Suprapubic skin (tissue), 4 donors: ENCODE measurements around the gene LRRN2. TPM values are rescaled to one million over a fixed set of nuclear protein-coding genes. Genes with fewer than 3 reads are reported as not detected.

Experiments
- DNase-seq, 2 donors: peaks; one replicate each; pipeline ENCODE4 v3.0.0-alpha.2; 2019; ENCODE audit warnings: low spot score in 2 of 2
- H3K27ac ChIP-seq: fragments of 200-600 bp; sonication (generic); one replicate; pipeline ENCODE4 v1.5.1; 2019
- H3K27me3 ChIP-seq: fragments of 200-600 bp; sonication (generic); one replicate; pipeline ENCODE4 v1.5.1; 2019
- H3K36me3 ChIP-seq: fragments of 200-600 bp; sonication (generic); one replicate; pipeline ENCODE4 v1.5.1; 2019
- H3K4me1 ChIP-seq: fragments of 200-600 bp; sonication (generic); one replicate; pipeline ENCODE4 v1.5.1; 2019
- H3K4me3 ChIP-seq: fragments of 200-600 bp; sonication (generic); one replicate; pipeline ENCODE4 v1.5.1; 2019; ENCODE audit warnings: mild to moderate bottlenecking
- H3K9me3 ChIP-seq: fragments of 200-600 bp; sonication (generic); one replicate; pipeline ENCODE4 v1.5.1; 2019
- CTCF ChIP-seq, 2 donors: fragments of 200-600 bp in 1 of 2; fragments of 450-650 bp in 1 of 2; sonication (generic) in 1 of 2; IDR thresholded peaks; one replicate each; pipeline ENCODE4 v1.5.1; 2016 to 2019; ENCODE audit warnings: antibody characterized with exemption in 2 of 2, mild to moderate bottlenecking in 1 of 2, moderate library complexity in 1 of 2
- EP300 ChIP-seq: sonication (generic); formaldehyde crosslinking; IDR thresholded peaks from one replicate; pipeline ENCODE4 v1.6.1; 2017; ENCODE audit warnings: antibody characterized with exemption
- POLR2A ChIP-seq, 2 donors: fragments of 450-650 bp; IDR thresholded peaks; one replicate each; pipeline ENCODE4 v1.6.1; 2017; ENCODE audit warnings: antibody characterized with exemption in 2 of 2, mild to moderate bottlenecking in 2 of 2, moderate library complexity in 2 of 2
- POLR2AphosphoS5 ChIP-seq, 3 donors: sonication (generic); formaldehyde crosslinking; IDR thresholded peaks; one replicate each; pipeline ENCODE4 v1.6.1; 2017; ENCODE audit warnings: antibody characterized with exemption in 3 of 3
- WGBS: methylation state at CpG from one replicate; pipeline ENCODE4 v1.1.5; 2018; 5-methylcytosine and 5-hydroxymethylcytosine counted together
- total RNA-seq, 4 donors: library from RNA; depleted of rRNA; stranded (reverse); fragments of >200 nt; gene quantifications; one replicate each; pipeline ENCODE4 v1.1.0, GENCODE V29; 2016

The LRRN2 gene
- total RNA-seq, 4 donors from 2014 or later = 0.19 to 0.85 (median 0.27) TPM

GRCh38 chr1:204726478-204726877, 40.9 kb upstream of the LRRN2 start:
- WGBS = 62% methylated on average over 1 of the region's 1 CpG
- no peak overlapping the region for H3K27ac ChIP-seq
- DNase-seq = no peak

GRCh38 chr1:204725821-204726448, 40.4 kb upstream of the LRRN2 start:
- H3K27me3 ChIP-seq = peaks cover 18% of the 10 kb centered on the region
- no peak for TF ChIP-seq POLR2A (IDR thresholded peaks at IDR 0.05)
- no peak for TF ChIP-seq POLR2AphosphoS5 (IDR thresholded peaks at IDR 0.05)
- TF ChIP-seq EP300 = no peak
- no peak for TF ChIP-seq CTCF (IDR thresholded peaks at IDR 0.05)
- DNase-seq = no peak
- H3K36me3 ChIP-seq = no peaks in the 10 kb centered on the region
- no peaks in the 10 kb centered on the region for H3K9me3 ChIP-seq
- H3K4me1 ChIP-seq = no peaks in the 10 kb centered on the region
- WGBS = 81% methylated on average over 9 of the region's 9 CpGs
- no peak overlapping the region for H3K27ac ChIP-seq
- no peak overlapping the region for H3K4me3 ChIP-seq

More at GRCh38 chr1:204726478-204726877, 40.9 kb upstream of the LRRN2 start:
- no peaks in the 10 kb centered on the region for H3K4me1 ChIP-seq
- H3K9me3 ChIP-seq = no peaks in the 10 kb centered on the region
- peaks cover 24% of the 10 kb centered on the region for H3K27me3 ChIP-seq
- H3K4me3 ChIP-seq = no peak overlapping the region
- H3K36me3 ChIP-seq = no peaks in the 10 kb centered on the region
- TF ChIP-seq CTCF (IDR thresholded peaks at IDR 0.05) (no peak), EP300 (no peak)

GRCh38 chr1:204723131-204723787, 37.7 kb upstream of the LRRN2 start:
- H3K36me3 ChIP-seq = no peaks in the 10 kb centered on the region
- H3K4me3 ChIP-seq = no peak overlapping the region
- TF ChIP-seq EP300 = no peak
- no peak for TF ChIP-seq POLR2A (IDR thresholded peaks at IDR 0.05)
- no peak for TF ChIP-seq POLR2AphosphoS5 (IDR thresholded peaks at IDR 0.05)
- TF ChIP-seq CTCF (IDR thresholded peaks at IDR 0.05) = no peak
- H3K27me3 ChIP-seq = peaks cover 10% of the 10 kb centered on the region
- no peaks in the 10 kb centered on the region for H3K9me3 ChIP-seq
- no peak for DNase-seq
- H3K27ac ChIP-seq = no peak overlapping the region
- 62% methylated on average over 8 of the region's 8 CpGs for WGBS
- H3K4me1 ChIP-seq = no peaks in the 10 kb centered on the region

- no peak for TF ChIP-seq POLR2AphosphoS5 (IDR thresholded peaks at IDR 0.05)
- TF ChIP-seq EP300 = no peak
- no peak for TF ChIP-seq CTCF (IDR thresholded peaks at IDR 0.05)
- no peak for TF ChIP-seq POLR2A (IDR thresholded peaks at IDR 0.05)
- H3K4me1 ChIP-seq = no peaks in the 10 kb centered on the region
- no peaks in the 10 kb centered on the region for H3K9me3 ChIP-seq
- H3K27ac ChIP-seq = no peak overlapping the region
- DNase-seq = no peak
- 75% methylated on average over 10 of the region's 10 CpGs for WGBS
- H3K27me3 ChIP-seq = peaks cover 10% of the 10 kb centered on the region
- H3K4me3 ChIP-seq = no peak overlapping the region
- no peaks in the 10 kb centered on the region for H3K36me3 ChIP-seq
Measured at GRCh38 chr1:204721373-204722055, 36.0 kb upstream of the LRRN2 start.

- H3K27me3 ChIP-seq = peaks cover 46% of the 10 kb centered on the region
Measured at GRCh38 chr1:204716660-204717059, 31.1 kb upstream of the LRRN2 start.

More at GRCh38 chr1:204716660-204717059, 31.1 kb upstream of the LRRN2 start:
- no peaks in the 10 kb centered on the region for H3K36me3 ChIP-seq
- no peaks in the 10 kb centered on the region for H3K9me3 ChIP-seq
- TF ChIP-seq EP300 (no peak), POLR2A (IDR thresholded peaks at IDR 0.05) (no peak), POLR2AphosphoS5 (IDR thresholded peaks at IDR 0.05) (no peak), CTCF (IDR thresholded peaks at IDR 0.05) (no peak)
- no peak overlapping the region for H3K4me3 ChIP-seq
- no peak overlapping the region for H3K27ac ChIP-seq
- H3K4me1 ChIP-seq = no peaks in the 10 kb centered on the region
- no peak for DNase-seq
